HG02588 (cell line): Measurements from ENCODE around the gene POU6F1.
A peak's percentile ranks its signal among the peaks of the same experiment; 100 is the strongest.
"Not testable (repeated sequence)": the region's sequence is repeated elsewhere in the genome, so short reads cannot be mapped to it uniquely, and the experiment has no call there.

ENCODE experiments used
- ATAC-seq: cut with Tn5 transposase; IDR thresholded peaks from one replicate; pipeline ENCODE4 v1.9.1; 2021; ENCODE audit warnings: mild to moderate bottlenecking, moderate library complexity; ENCODE audit not compliant: unreplicated experiment

Gene POU6F1

GRCh38 chr12:51217968-51218606, at the start of gene POU6F1:
TSS of gene POU6F1 (minus strand) at chr12:51218062. CDS start at chr12:51206836, 11,226 bp downstream.
- ATAC-seq, result peak; percentile 62

GRCh38 chr12:51265024-51265423, 47.2 kb upstream of the POU6F1 start:
- peak; percentile 54 for ATAC-seq

- ATAC-seq, result no peak
Measured at GRCh38 chr12:51264297-51264696, 46.4 kb upstream of the POU6F1 start.

GRCh38 chr12:51263341-51263740, 45.5 kb upstream of the POU6F1 start:
- no peak for ATAC-seq

GRCh38 chr12:51262758-51263177, 44.9 kb upstream of the POU6F1 start:
- ATAC-seq, result no peak

GRCh38 chr12:51259600-51259999, 41.7 kb upstream of the POU6F1 start:
- ATAC-seq, result not testable (repeated sequence)

- ATAC-seq, result no peak
Measured at GRCh38 chr12:51254536-51254935, 36.7 kb upstream of the POU6F1 start.

GRCh38 chr12:51253276-51253675, 35.4 kb upstream of the POU6F1 start:
- ATAC-seq, result no peak

- ATAC-seq, result no peak
Measured at GRCh38 chr12:51247523-51248206, 29.8 kb upstream of the POU6F1 start.

GRCh38 chr12:51246254-51246853, 28.5 kb upstream of the POU6F1 start:
- no peak for ATAC-seq

- ATAC-seq, result no peak
Measured at GRCh38 chr12:51245476-51246253, 27.8 kb upstream of the POU6F1 start.

GRCh38 chr12:51244269-51244668, 26.4 kb upstream of the POU6F1 start:
- ATAC-seq, result no peak

GRCh38 chr12:51242876-51243275, 25.0 kb upstream of the POU6F1 start:
- ATAC-seq, result no peak

GRCh38 chr12:51242120-51242519, 24.3 kb upstream of the POU6F1 start:
- ATAC-seq, result no peak

- no peak for ATAC-seq
Measured at GRCh38 chr12:51240971-51241370, 23.1 kb upstream of the POU6F1 start.

GRCh38 chr12:51238510-51239334, 20.9 kb upstream of the POU6F1 start, which contains the start of gene DAZAP2:
TSS of gene DAZAP2 (plus strand) at chr12:51238826. CDS start at chr12:51238908, 82 bp downstream.
- peak; percentile 90 for ATAC-seq

- no peak for ATAC-seq
Measured at GRCh38 chr12:51238037-51238509, 20.2 kb upstream of the POU6F1 start.

- ATAC-seq, result no peak
Measured at GRCh38 chr12:51234530-51234929, 16.7 kb upstream of the POU6F1 start.

GRCh38 chr12:51232642-51233041, 14.8 kb upstream of the POU6F1 start:
- ATAC-seq, result no peak

- no peak for ATAC-seq
Measured at GRCh38 chr12:51229116-51229809, 11.4 kb upstream of the POU6F1 start.
